ENCODE measurements around the gene NCAPG2. TPM values are rescaled to one million over a fixed set of nuclear protein-coding genes. Genes with fewer than 3 reads are reported as not detected.

The NCAPG2 gene
- total RNA-seq, 4 donors from 2014 or later = 4.2 to 6.2 (median 4.4) TPM

DNA sequence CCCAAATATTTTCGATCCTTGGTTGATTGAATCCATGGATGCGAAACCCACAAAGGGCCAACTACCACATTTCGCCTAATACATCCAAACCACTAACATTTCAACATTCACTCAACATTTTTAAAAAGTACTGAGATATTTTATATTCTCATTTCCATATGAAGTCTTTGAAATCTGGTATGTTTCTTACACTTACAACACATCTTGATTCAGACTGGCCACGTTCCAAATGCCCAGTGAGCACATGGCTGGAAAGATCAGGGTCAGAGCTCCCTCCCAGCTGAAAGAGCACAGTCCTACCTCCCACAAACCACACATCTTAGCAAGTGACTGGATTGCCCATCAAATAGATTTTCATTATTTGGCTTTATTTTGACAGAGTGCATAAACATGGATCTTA lies 18.9 kb downstream of the NCAPG2 start:
- intact Hi-C loops (cut with DNase I) = no loop called here
- H3K4me1 ChIP-seq = no peaks in the 10 kb centered on the region
- H3K27me3 ChIP-seq = no peaks in the 10 kb centered on the region
- no peak overlapping the region for H3K27ac ChIP-seq (replicated peaks in 1 of 4)
- no peaks in the 10 kb centered on the region for H3K9me3 ChIP-seq
- peaks cover 4 to 40% (median 20%) of the 10 kb centered on the region in 4 donors for H3K36me3 ChIP-seq
- no peak overlapping the region for H3K4me3 ChIP-seq
- no peak for DNase-seq (ENCODE audit: extremely low spot score)
- TF ChIP-seq CTCF (IDR thresholded peaks at IDR 0.05) (no peak), EP300 (IDR thresholded peaks at IDR 0.05) (no peak)
- WGBS = 92% methylated on average over 4 of the region's 4 CpGs

DNA sequence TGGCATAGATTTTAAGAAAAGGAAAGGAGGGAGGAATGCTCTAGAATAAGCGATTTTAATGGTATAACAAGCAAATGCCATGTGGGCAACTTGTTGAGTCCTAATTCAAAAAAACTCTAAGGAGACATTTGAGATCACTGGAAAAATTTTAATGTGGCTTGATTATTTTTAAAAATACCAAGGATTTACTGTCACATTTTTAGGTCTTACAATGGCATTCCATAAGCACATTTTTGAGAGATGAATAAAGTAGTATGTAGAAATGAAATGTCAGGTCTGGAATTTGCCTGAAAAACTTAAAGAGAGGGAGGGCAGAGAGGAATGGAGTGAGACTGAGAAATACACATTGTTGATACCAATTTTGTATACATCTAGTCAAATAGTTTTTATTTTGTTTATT lies 20.3 kb downstream of the NCAPG2 start:
- WGBS = 94% methylated on average over 1 of the region's 1 CpG
- no peak for DNase-seq (ENCODE audit: extremely low spot score)
- H3K9me3 ChIP-seq = no peaks in the 10 kb centered on the region
- no peaks in the 10 kb centered on the region for H3K4me1 ChIP-seq
- H3K4me3 ChIP-seq = no peak overlapping the region
- H3K36me3 ChIP-seq = peaks cover 3 to 36% (median 23%) of the 10 kb centered on the region in 4 donors
- H3K27me3 ChIP-seq = no peaks in the 10 kb centered on the region
- intact Hi-C loops (cut with DNase I) = no loop called here
- TF ChIP-seq EP300 (IDR thresholded peaks at IDR 0.05) = no peak
- no peak for TF ChIP-seq POLR2A (IDR thresholded peaks at IDR 0.05; ENCODE audit: low read depth)
- TF ChIP-seq CTCF (IDR thresholded peaks at IDR 0.05) = no peak
- no peak for TF ChIP-seq POLR2AphosphoS5 (IDR thresholded peaks at IDR 0.05)
- H3K27ac ChIP-seq (replicated peaks in 1 of 4) = no peak overlapping the region

GRCh38 chr7:158683541-158683940 lies 21.1 kb downstream of the NCAPG2 start:
- Histone ChIP-seq H3K27me3 (no peaks in the 10 kb centered on the region), H3K9me3 (no peaks in the 10 kb centered on the region), H3K27ac (replicated peaks in 1 of 4) (no peak overlapping the region), H3K36me3 (peaks cover 8 to 33% (median 21%) of the 10 kb centered on the region in 4 donors), H3K4me3 (no peak overlapping the region), H3K4me1 (no peaks in the 10 kb centered on the region)
- intact Hi-C loops (cut with DNase I) = no loop called here
- 78% methylated on average over 2 of the region's 2 CpGs for WGBS
- DNase-seq (ENCODE audit: extremely low spot score) = no peak
- TF ChIP-seq POLR2A (IDR thresholded peaks at IDR 0.05; ENCODE audit: low read depth) (no peak), POLR2AphosphoS5 (IDR thresholded peaks at IDR 0.05) (no peak), EP300 (IDR thresholded peaks at IDR 0.05) (no peak), CTCF (IDR thresholded peaks at IDR 0.05) (no peak)

DNA sequence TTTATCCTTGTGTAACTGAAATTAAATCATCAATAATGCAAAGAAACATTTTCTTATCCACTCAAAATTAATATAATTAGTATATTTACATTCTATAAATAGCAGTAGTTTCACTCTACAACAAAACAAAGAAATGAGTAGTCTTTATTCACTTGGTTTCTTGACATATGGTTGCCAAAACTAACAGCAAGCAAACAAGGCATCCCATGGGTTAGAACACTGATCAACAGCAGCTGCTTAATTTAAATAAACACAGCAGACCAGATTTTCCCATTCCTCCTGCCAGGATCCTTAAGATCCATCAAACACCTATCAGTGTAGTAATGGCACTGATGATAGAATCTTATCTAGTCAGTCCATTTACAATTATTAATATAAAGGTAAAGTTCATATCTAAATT lies 22.1 kb downstream of the NCAPG2 start:
- no peak for TF ChIP-seq POLR2A (IDR thresholded peaks at IDR 0.05; ENCODE audit: low read depth)
- TF ChIP-seq EP300 (IDR thresholded peaks at IDR 0.05) = no peak
- TF ChIP-seq POLR2AphosphoS5 (IDR thresholded peaks at IDR 0.05) = no peak
- TF ChIP-seq CTCF (IDR thresholded peaks at IDR 0.05) = no peak
- Histone ChIP-seq H3K27ac (replicated peaks in 1 of 4) (no peak overlapping the region), H3K27me3 (no peaks in the 10 kb centered on the region), H3K4me1 (no peaks in the 10 kb centered on the region), H3K36me3 (peaks cover 4 to 29% (median 17%) of the 10 kb centered on the region in 4 donors), H3K9me3 (no peaks in the 10 kb centered on the region), H3K4me3 (no peak overlapping the region)
- intact Hi-C loops (cut with DNase I) = no loop called here
- no peak for DNase-seq (ENCODE audit: extremely low spot score)

DNA sequence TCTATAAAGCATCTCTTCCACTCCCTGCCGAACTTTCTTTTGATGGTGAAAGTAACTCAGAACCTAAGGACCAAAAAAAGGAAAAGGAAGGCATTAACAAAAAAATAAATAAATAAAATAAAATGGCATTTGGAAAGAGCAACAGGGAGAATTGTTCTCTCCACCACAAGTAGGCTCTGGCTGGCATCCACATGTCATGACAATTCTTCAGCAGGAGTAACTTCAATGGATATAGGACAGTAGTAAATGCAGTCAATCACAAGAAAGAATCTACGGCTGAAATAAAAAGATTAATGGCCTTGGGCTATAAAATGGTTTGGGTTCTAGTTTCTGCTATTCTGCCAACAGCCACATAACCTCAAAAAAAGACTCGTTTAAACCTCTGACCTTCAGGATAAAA lies 23.9 kb downstream of the NCAPG2 start:
- 79% methylated on average over 3 of the region's 3 CpGs for WGBS
- H3K27ac ChIP-seq (replicated peaks in 1 of 4) = no peak overlapping the region
- no peak for DNase-seq (ENCODE audit: extremely low spot score)
- peaks cover 4 to 18% (median 14%) of the 10 kb centered on the region in 4 donors for H3K36me3 ChIP-seq
- no peaks in the 10 kb centered on the region for H3K4me1 ChIP-seq
- no peak overlapping the region for H3K4me3 ChIP-seq
- no peaks in the 10 kb centered on the region for H3K9me3 ChIP-seq
- H3K27me3 ChIP-seq = no peaks in the 10 kb centered on the region
- intact Hi-C loops (cut with DNase I) = no loop called here
- TF ChIP-seq CTCF (IDR thresholded peaks at IDR 0.05) (no peak), POLR2A (IDR thresholded peaks at IDR 0.05; ENCODE audit: low read depth) (no peak), EP300 (IDR thresholded peaks at IDR 0.05) (no peak), POLR2AphosphoS5 (IDR thresholded peaks at IDR 0.05) (no peak)
